CD14-positive monocyte (primary cell): ENCODE results near the gene LRRC37A. TPM values are rescaled to one million over a fixed set of nuclear protein-coding genes. Genes with fewer than 3 reads are reported as not detected.

Experiments used
- polyA plus RNA-seq, 3 donors: library from polyadenylated mRNA; depleted of rRNA in 1 of 3; unstranded in 2 of 3; stranded (reverse) in 1 of 3; fragments of 300-500 nt in 2 of 3; fragments of >200 nt in 1 of 3; fragmentation: Illumina TruSeq in 2 of 3; gene quantifications; 1 replicate in 2 of 3; 2 replicates in 1 of 3; pipeline ENCODE4 v1.2.3, GENCODE V29; 2012 to 2021
- small RNA-seq: library from RNA; depleted of rRNA; stranded (forward); fragments of <200 nt; gene quantifications from one replicate; pipeline ENCODE3, GENCODE V24; 2012; ENCODE audit warnings: low read depth; ENCODE audit not compliant: insufficient read length

LRRC37A gene
- polyA plus RNA-seq, 3 donors = 0.23 to 2.1 (median 0.38) TPM

Small RNAs within 50 kb of the gene (small RNA-seq; reads per million reads assigned to genes)
- gene RN7SL656P = not detected

Other genes with a start within 250 kb of the LRRC37A start
- 10 to 100 TPM in 1 of 3 donors, 1 to 10 TPM in 2; 3.1 to 31.9 (median 4.6) TPM for gene KANSL1, start 101.7 kb upstream of the LRRC37A start, polyA plus RNA-seq
- 10 to 100 TPM; 12.0 to 14.3 (median 13.6) TPM for gene ARL17B, start 66.6 kb downstream of the LRRC37A start, polyA plus RNA-seq
- 10 to 100 TPM in 1 of 3 donors, 1 to 10 TPM in 2; 1.7 to 22.9 (median 2.1) TPM for gene LRRC37A2, start 217.3 kb downstream of the LRRC37A start, polyA plus RNA-seq